Measurements from ENCODE around the gene TRPV2. TPM values are rescaled to one million over a fixed set of nuclear protein-coding genes. Genes with fewer than 3 reads are reported as not detected.

Gene TRPV2
- total and polyA plus RNA-seq, 10 of the 15 experiments (the other 5 are each of a cell fraction or from before 2014, with no cell fraction given): 8.9 to 94.4 (median 54.1) TPM

DNA sequence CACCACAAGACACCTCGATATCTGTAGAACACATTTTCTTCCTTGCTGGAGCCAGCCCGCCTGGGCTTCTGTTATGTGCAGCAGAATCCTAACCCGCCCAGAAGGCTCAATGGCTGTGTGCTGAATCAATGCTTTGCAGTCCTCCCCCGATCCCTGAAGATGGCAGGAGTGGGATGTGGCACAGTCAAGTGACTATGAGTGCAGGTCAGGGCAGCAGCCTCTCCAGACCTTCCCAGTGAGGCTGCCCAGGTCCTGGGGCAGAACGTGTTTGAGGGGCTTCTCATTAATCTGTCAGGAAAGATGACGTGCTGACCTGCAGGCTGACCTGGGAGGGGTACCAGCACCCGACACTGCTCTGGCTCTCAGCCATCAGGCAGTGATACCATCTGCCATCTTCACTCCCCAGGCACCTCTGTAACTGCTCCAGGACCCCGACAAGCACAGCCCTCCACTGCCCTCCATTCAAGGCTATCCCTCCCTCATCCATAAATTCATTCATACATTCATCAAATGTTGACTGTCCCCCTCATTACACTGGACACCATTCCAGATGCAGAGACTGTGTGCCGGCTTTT, 41.5 kb downstream of the TRPV2 start:
- in situ Hi-C loops (cut with MboI) (no loop called here), intact Hi-C loops (cut with micrococcal nuclease; ENCODE audit: unreplicated experiment) (no loop called here)
- POLR2A ChIA-PET: no interaction called here
- CTCF ChIA-PET: interaction anchor here (1.5 kb wide), 1 partner anchor 64 kb away, joined by 3 read pairs; no protein-coding TSS in a partner anchor
- H4K20me1 ChIP-seq (ENCODE audit: control insufficient read depth, insufficient read depth): no peaks in the 10 kb centered on the region
- 88% methylated on average over 9 of the region's 9 CpGs for WGBS (ENCODE audit: insufficient coverage, insufficient replicate concordance, low lambda C conversion rate, missing lambda C conversion rate)
- DNase-seq (ENCODE audit: low read depth, low spot score): no peak
- no peak overlapping the region for H3K9ac ChIP-seq (ENCODE audit: control insufficient read depth, insufficient read depth, low read length)
- RAD21 ChIA-PET (ENCODE audit: unreplicated experiment): no interaction called here
- SMC1A ChIA-PET (ENCODE audit: uncharacterized antibody, unreplicated experiment): no interaction called here
- H2AFZ ChIP-seq (ENCODE audit: control insufficient read depth, low read depth, low read length): no peak overlapping the region
- no peaks in the 10 kb centered on the region for H3K9me3 ChIP-seq (replicated peaks; ENCODE audit: control insufficient read depth, insufficient read depth, low read length)
- no peak overlapping the region for H3K27ac ChIP-seq (ENCODE audit: control insufficient read depth, insufficient read depth)
- no peak for FAIRE-seq
- no peaks in the 10 kb centered on the region; a peak in 1 of 4 replicates for H3K36me3 ChIP-seq (ENCODE audit: control insufficient read depth in 2 of 2, insufficient read depth in 2 of 2, low read length in 1 of 2)
- no peak for ATAC-seq
- H3K4me1 ChIP-seq (ENCODE audit: control insufficient read depth, insufficient read depth, low read length): no peaks in the 10 kb centered on the region
- H3K27me3 ChIP-seq (replicated peaks in 1 of 2; ENCODE audit: control insufficient read depth in 2 of 2, insufficient read depth in 2 of 2, low read length in 1 of 2): no peaks in the 10 kb centered on the region
- no peak overlapping the region for H3K4me2 ChIP-seq (ENCODE audit: control insufficient read depth, insufficient read depth)
- no TSS peak for BruUV-seq (replicated peaks)
- H3K4me3 ChIP-seq: no peak overlapping the region
- H3K79me2 ChIP-seq (ENCODE audit: control insufficient read depth, insufficient read depth, low read length): no peaks in the 10 kb centered on the region
- no peak for TF ChIP-seq SREBF2 (IDR thresholded peaks at IDR 0.05; ENCODE audit: low read length)
- TF ChIP-seq, protein P1, sequence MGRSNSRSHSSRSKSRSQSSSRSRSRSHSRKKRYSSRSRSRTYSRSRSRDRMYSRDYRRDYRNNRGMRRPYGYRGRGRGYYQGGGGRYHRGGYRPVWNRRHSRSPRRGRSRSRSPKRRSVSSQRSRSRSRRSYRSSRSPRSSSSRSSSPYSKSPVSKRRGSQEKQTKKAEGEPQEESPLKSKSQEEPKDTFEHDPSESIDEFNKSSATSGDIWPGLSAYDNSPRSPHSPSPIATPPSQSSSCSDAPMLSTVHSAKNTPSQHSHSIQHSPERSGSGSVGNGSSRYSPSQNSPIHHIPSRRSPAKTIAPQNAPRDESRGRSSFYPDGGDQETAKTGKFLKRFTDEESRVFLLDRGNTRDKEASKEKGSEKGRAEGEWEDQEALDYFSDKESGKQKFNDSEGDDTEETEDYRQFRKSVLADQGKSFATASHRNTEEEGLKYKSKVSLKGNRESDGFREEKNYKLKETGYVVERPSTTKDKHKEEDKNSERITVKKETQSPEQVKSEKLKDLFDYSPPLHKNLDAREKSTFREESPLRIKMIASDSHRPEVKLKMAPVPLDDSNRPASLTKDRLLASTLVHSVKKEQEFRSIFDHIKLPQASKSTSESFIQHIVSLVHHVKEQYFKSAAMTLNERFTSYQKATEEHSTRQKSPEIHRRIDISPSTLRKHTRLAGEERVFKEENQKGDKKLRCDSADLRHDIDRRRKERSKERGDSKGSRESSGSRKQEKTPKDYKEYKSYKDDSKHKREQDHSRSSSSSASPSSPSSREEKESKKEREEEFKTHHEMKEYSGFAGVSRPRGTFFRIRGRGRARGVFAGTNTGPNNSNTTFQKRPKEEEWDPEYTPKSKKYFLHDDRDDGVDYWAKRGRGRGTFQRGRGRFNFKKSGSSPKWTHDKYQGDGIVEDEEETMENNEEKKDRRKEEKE (IDR thresholded peaks at IDR 0.05): no peak
- no peak for TF ChIP-seq PBX3 (IDR thresholded peaks at IDR 0.05; ENCODE audit: insufficient replicate concordance, low read depth, low read length)
- no peak for TF ChIP-seq HDAC6 (IDR thresholded peaks at IDR 0.05; ENCODE audit: unreplicated experiment)
- no peak for TF ChIP-seq POLR2A (IDR thresholded peaks at IDR 0.05; ENCODE audit: low read depth, low read length)
- no peak for TF ChIP-seq SMC3 (IDR thresholded peaks at IDR 0.05; ENCODE audit: borderline replicate concordance, low read length)
- TF ChIP-seq YBX1 (IDR thresholded peaks at IDR 0.05): no peak
- no peak for TF ChIP-seq SMARCA5 (IDR thresholded peaks at IDR 0.05)
- TF ChIP-seq BCL11A (IDR thresholded peaks at IDR 0.05; ENCODE audit: low read depth, low read length): no peak
- TF ChIP-seq NBN (IDR thresholded peaks at IDR 0.05): no peak
- TF ChIP-seq, protein P2, sequence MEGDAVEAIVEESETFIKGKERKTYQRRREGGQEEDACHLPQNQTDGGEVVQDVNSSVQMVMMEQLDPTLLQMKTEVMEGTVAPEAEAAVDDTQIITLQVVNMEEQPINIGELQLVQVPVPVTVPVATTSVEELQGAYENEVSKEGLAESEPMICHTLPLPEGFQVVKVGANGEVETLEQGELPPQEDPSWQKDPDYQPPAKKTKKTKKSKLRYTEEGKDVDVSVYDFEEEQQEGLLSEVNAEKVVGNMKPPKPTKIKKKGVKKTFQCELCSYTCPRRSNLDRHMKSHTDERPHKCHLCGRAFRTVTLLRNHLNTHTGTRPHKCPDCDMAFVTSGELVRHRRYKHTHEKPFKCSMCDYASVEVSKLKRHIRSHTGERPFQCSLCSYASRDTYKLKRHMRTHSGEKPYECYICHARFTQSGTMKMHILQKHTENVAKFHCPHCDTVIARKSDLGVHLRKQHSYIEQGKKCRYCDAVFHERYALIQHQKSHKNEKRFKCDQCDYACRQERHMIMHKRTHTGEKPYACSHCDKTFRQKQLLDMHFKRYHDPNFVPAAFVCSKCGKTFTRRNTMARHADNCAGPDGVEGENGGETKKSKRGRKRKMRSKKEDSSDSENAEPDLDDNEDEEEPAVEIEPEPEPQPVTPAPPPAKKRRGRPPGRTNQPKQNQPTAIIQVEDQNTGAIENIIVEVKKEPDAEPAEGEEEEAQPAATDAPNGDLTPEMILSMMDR (IDR thresholded peaks at IDR 0.05 in 2 of 3, conservative IDR thresholded peaks at IDR 0.05 in 1 of 3; ENCODE audit: control insufficient read depth in 2 of 3, extremely low read depth in 1 of 3, insufficient read depth in 1 of 3, low read depth in 3 of 3, low read length in 3 of 3): no peak
- no peak for TF ChIP-seq MYB (IDR thresholded peaks at IDR 0.05; ENCODE audit: borderline replicate concordance, low read depth, low read length)
- TF ChIP-seq MAX (IDR thresholded peaks at IDR 0.05; ENCODE audit: low read depth, low read length): no peak
- no peak for TF ChIP-seq RAD21 (IDR thresholded peaks at IDR 0.05; ENCODE audit: insufficient read depth, low read depth, low read length)

Data from GM12878 (cell line).